GM18498 (cell line): ENCODE measurements around the gene ZXDC.

ENCODE experiments used
- ATAC-seq: cut with Tn5 transposase; IDR thresholded peaks from one replicate; pipeline ENCODE4 v1.9.1; 2021; ENCODE audit warnings: mild to moderate bottlenecking, moderate library complexity; ENCODE audit not compliant: unreplicated experiment

The ZXDC gene

GRCh38 chr3:126511291-126511690, 35.6 kb upstream of the ZXDC start:
- ATAC-seq: no peak

GRCh38 chr3:126510308-126510910, 34.7 kb upstream of the ZXDC start:
- no peak for ATAC-seq

- no peak for ATAC-seq
Measured at GRCh38 chr3:126509597-126510307, 34.1 kb upstream of the ZXDC start.

- ATAC-seq: no peak
Measured at GRCh38 chr3:126508564-126508964, 32.9 kb upstream of the ZXDC start.

GRCh38 chr3:126507886-126508285, 32.2 kb upstream of the ZXDC start:
- ATAC-seq: no peak

GRCh38 chr3:126503701-126504100, 28.0 kb upstream of the ZXDC start:
- no peak for ATAC-seq

GRCh38 chr3:126502656-126503055, 27.0 kb upstream of the ZXDC start:
- no peak for ATAC-seq

GRCh38 chr3:126501736-126502135, 26.0 kb upstream of the ZXDC start:
- ATAC-seq: no peak

GRCh38 chr3:126501054-126501453, 25.4 kb upstream of the ZXDC start:
- no peak for ATAC-seq

- no peak for ATAC-seq
Measured at GRCh38 chr3:126500016-126500415, 24.3 kb upstream of the ZXDC start.

- ATAC-seq: no peak
Measured at GRCh38 chr3:126499401-126499800, 23.7 kb upstream of the ZXDC start.

GRCh38 chr3:126498929-126499328, 23.2 kb upstream of the ZXDC start:
- ATAC-seq: no peak

- ATAC-seq: no peak
Measured at GRCh38 chr3:126498461-126498860, 22.8 kb upstream of the ZXDC start.

- no peak for ATAC-seq
Measured at GRCh38 chr3:126497956-126498355, 22.3 kb upstream of the ZXDC start.

- no peak for ATAC-seq
Measured at GRCh38 chr3:126496894-126497850, 21.5 kb upstream of the ZXDC start.

GRCh38 chr3:126495786-126496185, 20.1 kb upstream of the ZXDC start:
- no peak for ATAC-seq

GRCh38 chr3:126494970-126495230, 19.2 kb upstream of the ZXDC start:
- no peak for ATAC-seq

- ATAC-seq: no peak
Measured at GRCh38 chr3:126494204-126494969, 18.7 kb upstream of the ZXDC start.

GRCh38 chr3:126493739-126494138, 18.0 kb upstream of the ZXDC start:
- ATAC-seq: no peak

- no peak for ATAC-seq
Measured at GRCh38 chr3:126493051-126493450, 17.4 kb upstream of the ZXDC start.
